HCEC 1CT (cell line): ENCODE measurements around the gene RNF214.

Source experiments
- DNase-seq: peaks from one replicate; pipeline ENCODE4 v3.0.0-alpha.2; 2017

Gene RNF214

GRCh38 chr11:117217141-117218084 lies 15.1 kb upstream of the RNF214 start:
- DNase-seq = no peak

- DNase-seq = no peak
These were observed 14.1 kb upstream of the RNF214 start for GRCh38 chr11:117218133-117218915.

- DNase-seq = no peak
These were observed 13.5 kb upstream of the RNF214 start for GRCh38 chr11:117219001-117219400.

- DNase-seq = no peak
These were observed 13.0 kb upstream of the RNF214 start for GRCh38 chr11:117219455-117219854.

- DNase-seq = no peak
These were observed 12.5 kb upstream of the RNF214 start for GRCh38 chr11:117219995-117220394.

- no peak for DNase-seq
These were observed 11.9 kb upstream of the RNF214 start for GRCh38 chr11:117220568-117220967.

GRCh38 chr11:117220999-117221774 lies 11.3 kb upstream of the RNF214 start:
- no peak for DNase-seq

- peak; percentile 31 for DNase-seq
These were observed 10.5 kb upstream of the RNF214 start for GRCh38 chr11:117221775-117222517.

- no peak for DNase-seq
These were observed 9.3 kb upstream of the RNF214 start for GRCh38 chr11:117222991-117223740.

- no peak for DNase-seq
These were observed 8.5 kb upstream of the RNF214 start for GRCh38 chr11:117223741-117224689.

- no peak for DNase-seq
These were observed 6.8 kb upstream of the RNF214 start for GRCh38 chr11:117225553-117226170.

- DNase-seq = peak; percentile 75
These were observed 5.8 kb upstream of the RNF214 start for GRCh38 chr11:117226388-117227385.

GRCh38 chr11:117228091-117228490 lies 4.4 kb upstream of the RNF214 start:
- DNase-seq = no peak

- DNase-seq = no peak
These were observed 3.1 kb upstream of the RNF214 start for GRCh38 chr11:117229411-117229810.

GRCh38 chr11:117229931-117230285 lies 2.6 kb upstream of the RNF214 start:
- no peak for DNase-seq

GRCh38 chr11:117230286-117230961 lies 2.0 kb upstream of the RNF214 start:
- no peak for DNase-seq

- DNase-seq = no peak
These were observed 1.3 kb upstream of the RNF214 start for GRCh38 chr11:117230999-117231841.
